Measurements from ENCODE around the gene MS4A3. TPM values are rescaled to one million over a fixed set of nuclear protein-coding genes. Genes with fewer than 3 reads are reported as not detected.

Gene MS4A3
- total RNA-seq, 1 experiment from 2014 or later, result not detected

- no peak overlapping the region for H2BK15ac ChIP-seq (ENCODE audit: low read depth, low read length)
- H3K79me2 ChIP-seq (ENCODE audit: insufficient read depth, low read length), result no peaks in the 10 kb centered on the region
- no peak overlapping the region for H3K4me3 Mint-ChIP-seq
- peaks cover 0 to 5% (median 0%) of the 10 kb centered on the region in 3 experiments; a peak in 1 of 7 replicates for H3K36me3 Mint-ChIP-seq (ENCODE audit: insufficient read depth in 1 of 3, low read depth in 3 of 3)
- H3K56ac ChIP-seq (ENCODE audit: insufficient read length, low read depth, low read length), result no peak overlapping the region
- no peak overlapping the region for H3K23ac ChIP-seq (ENCODE audit: insufficient read length, low read depth, low read length)
- H3K9me3 ChIP-seq (ENCODE audit: control insufficient read depth, low read depth, low read length), result no peaks in the 10 kb centered on the region
- no peak overlapping the region for H3K4me2 ChIP-seq (ENCODE audit: insufficient read depth, insufficient read length, low read length)
- no peaks in the 10 kb centered on the region for H3K4me1 Mint-ChIP-seq
- H4K5ac ChIP-seq (ENCODE audit: insufficient read length, low read depth, low read length), result no peak overlapping the region
- H3K23me2 ChIP-seq (ENCODE audit: insufficient read length, low read depth, low read length, poor library complexity, severe bottlenecking), result no peaks in the 10 kb centered on the region
- no peaks in the 10 kb centered on the region for H3K27me3 ChIP-seq (ENCODE audit: insufficient read depth, low read length)
- H3K27ac ChIP-seq (ENCODE audit: insufficient read length, low read depth, low read length), result no peak overlapping the region
- H2AK5ac ChIP-seq (ENCODE audit: insufficient read length, low read length), result no peak overlapping the region
- H2BK5ac ChIP-seq (ENCODE audit: insufficient read length, low read length), result no peak overlapping the region
- no peak overlapping the region for H3K27ac Mint-ChIP-seq
- H4K91ac ChIP-seq (ENCODE audit: insufficient read length, low read depth, low read length), result no peak overlapping the region
- no peak overlapping the region for H4K8ac ChIP-seq (replicated peaks; ENCODE audit: insufficient read length, low read depth, low read length)
- H3K9me3 Mint-ChIP-seq, result peaks cover 2 to 6% of the 10 kb centered on the region in 2 experiments; a peak in 2 of 5 replicates
- H3K79me1 ChIP-seq (ENCODE audit: insufficient read depth, low read depth, low read length, poor library complexity, severe bottlenecking), result no peaks in the 10 kb centered on the region
- TF ChIP-seq CTCF (conservative IDR thresholded peaks at IDR 0.05), result no peak
- H2BK20ac ChIP-seq (ENCODE audit: low read depth, low read length, poor library complexity, severe bottlenecking), result no peak overlapping the region
- H3K4ac ChIP-seq (ENCODE audit: low read depth, low read length), result no peak overlapping the region
- no peak overlapping the region for H3K9ac ChIP-seq (ENCODE audit: extremely low read depth, insufficient read length, low read length)
- no peak overlapping the region for H3K18ac ChIP-seq (ENCODE audit: insufficient read length, low read depth, low read length)
- H3T11ph ChIP-seq (ENCODE audit: low read length), result no peak overlapping the region
- H3K4me1 ChIP-seq (ENCODE audit: insufficient read depth, low read length), result no peaks in the 10 kb centered on the region
- H4K20me1 ChIP-seq (ENCODE audit: control insufficient read depth, insufficient read depth, insufficient read length), result no peaks in the 10 kb centered on the region
- WGBS (ENCODE audit: extremely low coverage, insufficient read length, low lambda C conversion rate), result no CpG with 5 or more reads among the region's 3 CpGs
- no peak overlapping the region for H3K14ac ChIP-seq (ENCODE audit: insufficient read depth, low read length)
- DNase-seq, result no peak
- no peak overlapping the region for H2BK120ac ChIP-seq (ENCODE audit: low read depth, low read length, poor library complexity, severe bottlenecking)
- no peaks in the 10 kb centered on the region; the same call in 1 of the 2 replicates for H3K27me3 Mint-ChIP-seq (ENCODE audit: low read depth)
- no peak overlapping the region for H2AFZ ChIP-seq (ENCODE audit: low read length)
- no peak overlapping the region for H2BK12ac ChIP-seq (ENCODE audit: insufficient read length, low read depth, low read length)
Observed at GRCh38 chr11:60080535-60080934, 24.1 kb downstream of the MS4A3 start.

Measured in H9 (cell line).